Measurements from ENCODE around the gene CDH12. TPM values are rescaled to one million over a fixed set of nuclear protein-coding genes. Genes with fewer than 3 reads are reported as not detected.

CDH12 gene
- total RNA-seq, 1 experiment from 2014 or later, result 2.3 TPM

DNA sequence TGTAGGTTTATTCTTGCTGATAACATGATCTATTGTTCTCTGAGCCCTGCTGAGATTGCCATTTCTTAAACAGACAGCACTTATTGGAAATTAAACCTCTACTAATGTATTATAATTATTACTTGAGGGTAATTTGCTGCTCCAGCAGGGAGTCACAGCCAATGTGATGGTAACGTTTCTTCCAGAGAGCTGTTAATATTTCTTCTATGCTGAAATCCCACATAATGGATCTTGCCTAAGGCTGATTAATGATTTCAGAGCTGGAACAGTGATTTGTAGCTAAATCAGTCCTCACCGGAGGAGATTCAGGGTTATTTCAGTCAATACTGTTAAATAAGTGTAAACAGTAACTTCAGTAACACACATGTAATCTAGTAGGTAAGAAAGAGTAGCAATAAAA lies 170.1 kb downstream of the CDH12 start:
- TF ChIP-seq, protein P1, sequence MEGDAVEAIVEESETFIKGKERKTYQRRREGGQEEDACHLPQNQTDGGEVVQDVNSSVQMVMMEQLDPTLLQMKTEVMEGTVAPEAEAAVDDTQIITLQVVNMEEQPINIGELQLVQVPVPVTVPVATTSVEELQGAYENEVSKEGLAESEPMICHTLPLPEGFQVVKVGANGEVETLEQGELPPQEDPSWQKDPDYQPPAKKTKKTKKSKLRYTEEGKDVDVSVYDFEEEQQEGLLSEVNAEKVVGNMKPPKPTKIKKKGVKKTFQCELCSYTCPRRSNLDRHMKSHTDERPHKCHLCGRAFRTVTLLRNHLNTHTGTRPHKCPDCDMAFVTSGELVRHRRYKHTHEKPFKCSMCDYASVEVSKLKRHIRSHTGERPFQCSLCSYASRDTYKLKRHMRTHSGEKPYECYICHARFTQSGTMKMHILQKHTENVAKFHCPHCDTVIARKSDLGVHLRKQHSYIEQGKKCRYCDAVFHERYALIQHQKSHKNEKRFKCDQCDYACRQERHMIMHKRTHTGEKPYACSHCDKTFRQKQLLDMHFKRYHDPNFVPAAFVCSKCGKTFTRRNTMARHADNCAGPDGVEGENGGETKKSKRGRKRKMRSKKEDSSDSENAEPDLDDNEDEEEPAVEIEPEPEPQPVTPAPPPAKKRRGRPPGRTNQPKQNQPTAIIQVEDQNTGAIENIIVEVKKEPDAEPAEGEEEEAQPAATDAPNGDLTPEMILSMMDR (IDR thresholded peaks at IDR 0.05; ENCODE audit: unreplicated experiment), result no peak
- Mint-ChIP-seq H3K36me3 (ENCODE audit: insufficient read depth, unreplicated experiment) (no peaks in the 10 kb centered on the region), H3K4me1 (ENCODE audit: low read depth, unreplicated experiment) (no peaks in the 10 kb centered on the region), H3K27me3 (ENCODE audit: unreplicated experiment) (no peaks in the 10 kb centered on the region), H3K9me3 (ENCODE audit: low read depth, unreplicated experiment) (peaks cover 2% of the 10 kb centered on the region), H3K27ac (ENCODE audit: unreplicated experiment) (no peak overlapping the region), H3K4me3 (ENCODE audit: low read depth, unreplicated experiment) (no peak overlapping the region)
- no TSS peak for BruUV-seq (replicated peaks)
- CTCF ChIA-PET, result no interaction called here
- DNase-seq, result no peak
- intact Hi-C loops (cut with micrococcal nuclease; ENCODE audit: unreplicated experiment), result no loop called here

DNA sequence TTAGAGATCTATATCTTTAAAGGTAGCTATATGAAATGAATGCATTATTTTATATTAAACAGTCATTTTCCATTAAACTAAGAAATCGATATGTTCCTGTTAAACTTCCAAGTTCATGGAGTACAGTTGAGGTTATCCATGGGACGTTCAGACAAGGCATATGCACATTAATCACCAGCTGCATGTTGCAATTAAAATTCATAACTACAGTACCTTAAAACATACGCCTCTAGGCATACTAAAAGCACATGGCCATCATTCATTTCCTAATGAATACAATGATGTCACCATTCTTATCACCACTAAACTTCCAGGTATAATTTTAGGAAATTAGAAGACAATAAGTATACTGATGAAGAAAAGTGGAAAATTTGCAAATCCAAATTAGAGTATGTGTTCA lies 174.3 kb downstream of the CDH12 start:
- Mint-ChIP-seq H3K4me1 (ENCODE audit: low read depth, unreplicated experiment) (no peaks in the 10 kb centered on the region), H3K4me3 (ENCODE audit: low read depth, unreplicated experiment) (no peak overlapping the region), H3K27me3 (ENCODE audit: unreplicated experiment) (no peaks in the 10 kb centered on the region), H3K27ac (ENCODE audit: unreplicated experiment) (no peak overlapping the region), H3K36me3 (ENCODE audit: insufficient read depth, unreplicated experiment) (no peaks in the 10 kb centered on the region), H3K9me3 (ENCODE audit: low read depth, unreplicated experiment) (peaks cover 4% of the 10 kb centered on the region)
- CTCF ChIA-PET, result no interaction called here
- intact Hi-C loops (cut with micrococcal nuclease; ENCODE audit: unreplicated experiment), result no loop called here
- no TSS peak for BruUV-seq (replicated peaks)
- TF ChIP-seq, protein P1 (IDR thresholded peaks at IDR 0.05; ENCODE audit: unreplicated experiment), result no peak
- no peak for DNase-seq

DNA sequence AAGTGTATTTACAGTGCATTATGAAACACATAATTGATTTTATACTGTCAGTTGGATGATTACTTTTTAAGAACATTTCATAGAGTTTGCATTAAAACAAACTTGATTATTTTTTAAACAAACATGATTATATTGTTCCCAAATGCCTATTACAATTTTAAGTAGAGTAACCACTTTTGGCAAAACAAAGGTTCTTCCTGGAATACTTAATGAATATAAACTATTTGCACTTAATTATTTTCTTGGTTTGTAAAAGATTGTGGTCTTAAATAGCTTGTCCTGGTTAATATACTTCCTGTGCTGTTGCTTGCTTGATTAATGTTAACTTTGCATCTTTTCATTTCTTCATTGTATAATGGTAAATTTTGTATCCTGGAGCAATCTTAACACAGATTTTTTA lies 180.0 kb downstream of the CDH12 start:
- Mint-ChIP-seq H3K27ac (ENCODE audit: unreplicated experiment) (no peak overlapping the region), H3K27me3 (ENCODE audit: unreplicated experiment) (no peaks in the 10 kb centered on the region), H3K9me3 (ENCODE audit: low read depth, unreplicated experiment) (peaks cover 8% of the 10 kb centered on the region), H3K4me1 (ENCODE audit: low read depth, unreplicated experiment) (no peaks in the 10 kb centered on the region), H3K4me3 (ENCODE audit: low read depth, unreplicated experiment) (no peak overlapping the region), H3K36me3 (ENCODE audit: insufficient read depth, unreplicated experiment) (no peaks in the 10 kb centered on the region)
- TF ChIP-seq, protein P1 (IDR thresholded peaks at IDR 0.05; ENCODE audit: unreplicated experiment), result no peak
- BruUV-seq (replicated peaks), result no TSS peak
- no peak for DNase-seq
- intact Hi-C loops (cut with micrococcal nuclease; ENCODE audit: unreplicated experiment), result no loop called here
- CTCF ChIA-PET, result interaction anchor here (0.5 kb wide), 1 partner anchor 844 kb away, joined by 3 read pairs; no protein-coding TSS in a partner anchor

DNA sequence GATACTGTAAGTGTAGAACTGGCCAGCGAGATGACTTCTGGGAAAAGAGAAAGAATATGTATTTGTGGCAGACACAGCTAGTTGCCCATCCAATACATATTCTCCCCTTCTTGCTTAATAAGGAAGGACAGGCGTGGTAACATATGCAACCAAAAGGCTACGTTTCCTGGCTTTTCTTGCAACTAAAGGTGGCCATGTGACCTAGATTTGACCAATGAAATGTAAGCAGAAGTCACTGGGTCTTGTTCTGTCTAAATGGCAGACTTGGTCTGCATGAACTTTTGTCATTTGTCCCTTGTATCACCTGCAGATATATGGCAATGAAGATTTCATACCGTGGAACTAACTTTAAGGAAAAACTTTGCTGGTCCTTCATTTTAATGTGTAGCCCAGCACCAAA lies 183.8 kb downstream of the CDH12 start:
- no TSS peak for BruUV-seq (replicated peaks)
- Mint-ChIP-seq H3K27ac (ENCODE audit: unreplicated experiment) (no peak overlapping the region), H3K9me3 (ENCODE audit: low read depth, unreplicated experiment) (peaks cover 9% of the 10 kb centered on the region), H3K4me1 (ENCODE audit: low read depth, unreplicated experiment) (no peaks in the 10 kb centered on the region), H3K27me3 (ENCODE audit: unreplicated experiment) (no peaks in the 10 kb centered on the region), H3K36me3 (ENCODE audit: insufficient read depth, unreplicated experiment) (no peaks in the 10 kb centered on the region), H3K4me3 (ENCODE audit: low read depth, unreplicated experiment) (no peak overlapping the region)
- intact Hi-C loops (cut with micrococcal nuclease; ENCODE audit: unreplicated experiment), result no loop called here
- DNase-seq, result no peak
- CTCF ChIA-PET, result no interaction called here
- TF ChIP-seq, protein P1 (IDR thresholded peaks at IDR 0.05; ENCODE audit: unreplicated experiment), result no peak
